Endothelial cell of umbilical vein (primary cell): ENCODE measurements around the gene RBM39. TPM values are rescaled to one million over a fixed set of nuclear protein-coding genes. Genes with fewer than 3 reads are reported as not detected.
"Not testable (repeated sequence)": the region's sequence is repeated elsewhere in the genome, so short reads cannot be mapped to it uniquely, and the experiment has no call there.

Experiments used
- BruUV-seq: library from RNA; stranded (reverse); fragments of 400-500 nt; replicated peaks from 2 replicates; lab custom pipeline; 2021; lab: Mats Ljungman, UMichigan
- CTCF ChIA-PET: fragments of 300-600, 350-600 bp; sonication (Branson Sonifier 250); formaldehyde crosslinking; loops from one replicate; lab custom pipeline; 2021; ENCODE audit warnings: antibody characterized with exemption, inconsistent platforms; lab: Charles Lee
- POLR2A ChIA-PET: fragments of 300-600, 350-600 bp; sonication (Branson Sonifier 250); formaldehyde crosslinking; loops from one replicate; lab custom pipeline; 2021; ENCODE audit warnings: antibody characterized with exemption, inconsistent platforms; lab: Charles Lee
- DNase-seq: peaks from one replicate; pipeline ENCODE4 v3.0.0-alpha.2; 2011; ENCODE audit warnings: low read depth, low spot score
- FAIRE-seq: peaks from 2 replicates; lab custom pipeline; 2011; peaks lifted over from hg19 to GRCh38; lab: Jason Lieb, UNC
- H2AFZ ChIP-seq: 2 replicates; pipeline ENCODE4 v1.6.0; 2012; ENCODE audit warnings: low read depth, low read length, control low read depth, inconsistent platforms
- H3K27ac ChIP-seq: 2 replicates; pipeline ENCODE4 v1.5.1; 2011; ENCODE audit warnings: low read depth, mild to moderate bottlenecking, control low read depth, low read length, moderate library complexity; ENCODE audit not compliant: insufficient read depth
- H3K27me3 ChIP-seq, 2 experiments: 2 replicates each; pipeline versions ENCODE4 v1.6.0 to v1.6.1; 2011; ENCODE audit warnings: low read length in 2 of 2, mixed read lengths in 1 of 2; ENCODE audit not compliant: control insufficient read depth in 2 of 2, insufficient read depth in 2 of 2
- H3K36me3 ChIP-seq, 2 experiments: 2 replicates in 1 of 2; 3 replicates in 1 of 2; pipeline ENCODE4 v1.5.1; 2011; ENCODE audit warnings: low read length in 2 of 2, mild to moderate bottlenecking in 1 of 2, moderate library complexity in 1 of 2; ENCODE audit not compliant: control insufficient read depth in 2 of 2, insufficient read depth in 2 of 2; ENCODE audit errors: extremely low read depth in 1 of 2
- H3K4me1 ChIP-seq: 3 replicates; pipeline ENCODE4 v1.5.1; 2011; ENCODE audit warnings: mild to moderate bottlenecking, low read length; ENCODE audit not compliant: control insufficient read depth, insufficient read depth; ENCODE audit errors: extremely low read depth
- H3K4me2 ChIP-seq: 2 replicates; pipeline ENCODE4 v1.6.1; 2011; ENCODE audit warnings: low read length, control low read depth, mixed read lengths; ENCODE audit not compliant: insufficient read depth
- H3K4me3 ChIP-seq, 3 experiments: fragments of 200-600 bp in 1 of 3; sonication (generic), shearing (Covaris generic) in 1 of 3; replicated peaks in 1 of 3; 2 replicates each; pipeline ENCODE4 v1.5.1; 2011 to 2016; ENCODE audit warnings: control low read depth in 3 of 3, low read length in 3 of 3, mild to moderate bottlenecking in 2 of 3, inconsistent platforms in 1 of 3, low read depth in 1 of 3, moderate library complexity in 1 of 3; ENCODE audit not compliant: insufficient read depth in 1 of 3
- H3K79me2 ChIP-seq: 2 replicates; pipeline ENCODE4 v1.6.0; 2012; ENCODE audit warnings: low read length, inconsistent platforms; ENCODE audit not compliant: control insufficient read depth, insufficient read depth
- H3K9ac ChIP-seq: replicated peaks from 2 replicates; pipeline ENCODE3; 2011; ENCODE audit warnings: low read length, control low read depth; ENCODE audit not compliant: insufficient read depth; ENCODE audit errors: extremely low read depth
- H3K9me1 ChIP-seq: replicated peaks from 3 replicates; pipeline ENCODE4 v1.6.0; 2011; ENCODE audit warnings: mild to moderate bottlenecking, low read length; ENCODE audit not compliant: control insufficient read depth, insufficient read depth; ENCODE audit errors: extremely low read depth
- H3K9me3 ChIP-seq: replicated peaks from 2 replicates; pipeline ENCODE4 v1.5.1; 2012; ENCODE audit warnings: low read length, inconsistent platforms; ENCODE audit not compliant: control insufficient read depth, insufficient read depth
- H4K20me1 ChIP-seq: replicated peaks from 2 replicates; pipeline ENCODE3; 2011; ENCODE audit warnings: mild to moderate bottlenecking, low read length; ENCODE audit not compliant: control insufficient read depth, insufficient read depth; ENCODE audit errors: extremely low read depth
- dilution Hi-C: fragments of 300-500 bp; cut with MboI; formaldehyde crosslinking; loops from one replicate; pipeline ENCODE4 v1.15.0; 2019; ENCODE audit warnings: low sequenced_read_pairs; ENCODE audit not compliant: extremely low pct_ligation_motif_present
- intact Hi-C: fragments of 100-400 bp; cut with micrococcal nuclease; formaldehyde crosslinking; loops from one replicate; pipeline ENCODE4 v1.10.0; 2022
- polyA plus RNA-seq, 4 experiments: library from polyadenylated mRNA; depleted of rRNA in 3 of 4; stranded (reverse) in 3 of 4; unstranded in 1 of 4; fragments of >200 nt; gene quantifications; 2 replicates each; pipeline versions ENCODE4 v1.2.1 to v1.2.3, GENCODE V29; 2011 to 2012; ENCODE audit warnings: missing spikeins in 1 of 4
- total RNA-seq: library from RNA; stranded (reverse); gene quantifications from 2 replicates; pipeline ENCODE4 v1.2.3, GENCODE V29; 2021

Gene RBM39
- total and polyA plus RNA-seq, 2 donors (not counting 3 experiments of a cell fraction or from before 2014, with no cell fraction given): 106 to 309 TPM

DNA sequence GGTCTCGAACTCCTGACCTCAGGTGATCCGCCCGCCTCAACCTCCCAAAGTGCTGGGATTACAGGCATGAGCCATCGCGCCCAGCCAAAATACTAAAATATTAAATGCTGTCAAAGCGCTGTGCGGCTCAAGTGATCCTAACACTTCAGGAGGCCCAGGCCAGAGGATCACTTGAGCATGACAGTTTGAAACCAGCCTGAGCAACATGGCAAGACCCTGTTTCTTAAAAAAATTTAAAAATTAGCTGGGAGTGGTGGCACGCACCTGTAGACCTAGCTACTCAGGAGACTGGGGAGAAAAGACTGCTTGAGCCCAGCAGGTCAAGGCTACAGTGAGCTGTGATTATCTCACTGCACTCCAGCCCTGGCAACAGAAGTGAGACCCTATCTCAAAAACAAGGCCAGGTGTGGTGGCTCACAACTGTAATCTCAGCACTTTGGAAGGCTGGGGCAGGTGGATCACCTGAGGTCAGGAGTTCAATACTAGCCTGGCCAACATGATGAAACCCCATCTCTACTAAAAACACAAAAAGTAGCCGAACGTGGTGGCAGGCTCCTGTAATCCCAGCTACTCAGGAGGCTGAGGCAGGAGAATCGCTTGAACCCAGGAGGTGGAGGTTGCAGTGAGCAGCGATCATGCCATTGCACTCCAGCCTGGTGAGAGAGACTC is 18.3 kb downstream of the RBM39 start:
- CTCF ChIA-PET: not testable (repeated sequence)

DNA sequence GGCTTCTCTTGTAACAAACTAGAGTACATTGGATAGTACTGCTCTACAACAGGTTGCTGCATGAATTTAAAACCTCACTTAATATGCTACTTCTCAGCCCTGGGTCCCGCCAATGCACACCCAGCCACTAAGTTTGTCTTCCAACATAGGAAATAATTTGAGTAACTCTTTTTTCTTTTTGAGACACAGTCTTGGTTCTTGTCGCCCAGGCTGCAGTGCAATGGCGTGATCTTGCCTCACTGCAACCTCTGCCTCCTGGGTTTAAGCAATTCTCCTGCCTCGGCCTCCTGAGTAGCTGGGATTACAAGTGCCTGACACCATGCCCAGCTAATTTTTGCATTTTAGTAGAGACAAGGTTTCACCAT is 18.8 kb downstream of the RBM39 start:
- BruUV-seq, FAIRE-seq, H3K9me3 ChIP-seq, DNase-seq, H3K27ac ChIP-seq, H3K4me2 ChIP-seq, dilution Hi-C loops, H3K9ac ChIP-seq, H2AFZ ChIP-seq, intact Hi-C loops, H4K20me1 ChIP-seq, H3K9me1 ChIP-seq, H3K4me1 ChIP-seq, H3K4me3 ChIP-seq, CTCF ChIA-PET, H3K27me3 ChIP-seq: not testable (repeated sequence)
- H3K36me3 ChIP-seq: peaks cover 54 to 65% of the 10 kb centered on the region in 2 experiments
- POLR2A ChIA-PET: interaction anchor here (1.3 kb wide), 1 partner anchor 10 kb away, joined by 4 read pairs; no protein-coding TSS in a partner anchor
- peaks cover 86% of the 10 kb centered on the region for H3K79me2 ChIP-seq

More for the DNA sequence above, 18.3 kb downstream of the RBM39 start:
- H3K9me3 ChIP-seq, H3K27me3 ChIP-seq, H3K4me1 ChIP-seq, dilution Hi-C loops, BruUV-seq, intact Hi-C loops, H3K4me2 ChIP-seq, DNase-seq, H4K20me1 ChIP-seq, H3K4me3 ChIP-seq, FAIRE-seq, H3K27ac ChIP-seq, H3K9me1 ChIP-seq, H3K9ac ChIP-seq, H2AFZ ChIP-seq: not testable (repeated sequence)
- POLR2A ChIA-PET: interaction anchor here (1.3 kb wide), 1 partner anchor 9 kb away, joined by 4 read pairs; no protein-coding TSS in a partner anchor
- peaks cover 86% of the 10 kb centered on the region for H3K79me2 ChIP-seq
- peaks cover 52 to 65% of the 10 kb centered on the region in 2 experiments for H3K36me3 ChIP-seq
